IMR-90 (cell line): ENCODE measurements around the gene ZNF594.

ENCODE experiments used
- BHLHE40 ChIP-seq: fragments of 150-350 bp; IDR thresholded peaks from 2 replicates; pipeline ENCODE4 v1.6.1; 2016; ENCODE audit warnings: mild to moderate bottlenecking, low read depth, low read length
- CTCF ChIP-seq: conservative IDR thresholded peaks from 2 replicates; pipeline ENCODE4 v1.5.1; 2012; ENCODE audit warnings: mild to moderate bottlenecking, low read depth, low read length, improper control_type of control experiment
- MAFK ChIP-seq: IDR thresholded peaks from 2 replicates; pipeline ENCODE4 v1.6.1; 2012; ENCODE audit warnings: low read depth, low read length, improper control_type of control experiment
- POLR2A ChIP-seq: IDR thresholded peaks from 2 replicates; pipeline ENCODE4 v1.6.1; 2012; ENCODE audit warnings: mild to moderate bottlenecking, low read depth, low read length
- RCOR1 ChIP-seq: IDR thresholded peaks from 2 replicates; pipeline ENCODE4 v1.6.1; 2012; ENCODE audit warnings: mild to moderate bottlenecking, low read length, improper control_type of control experiment; ENCODE audit not compliant: insufficient replicate concordance

- no peak for TF ChIP-seq BHLHE40
- TF ChIP-seq CTCF = no peak
- no peak for TF ChIP-seq RCOR1
- TF ChIP-seq POLR2A = no peak
- no peak for TF ChIP-seq MAFK
These were observed 27.9 kb upstream of the ZNF594 start for GRCh38 chr17:5219536-5219935.
